GM18511 (cell line): ENCODE data around the gene E4F1.

Experiments
- ATAC-seq: cut with Tn5 transposase; IDR thresholded peaks from one replicate; pipeline ENCODE4 v1.9.1; 2021; ENCODE audit warnings: mild to moderate bottlenecking, moderate library complexity; ENCODE audit not compliant: unreplicated experiment

E4F1 gene

DNA sequence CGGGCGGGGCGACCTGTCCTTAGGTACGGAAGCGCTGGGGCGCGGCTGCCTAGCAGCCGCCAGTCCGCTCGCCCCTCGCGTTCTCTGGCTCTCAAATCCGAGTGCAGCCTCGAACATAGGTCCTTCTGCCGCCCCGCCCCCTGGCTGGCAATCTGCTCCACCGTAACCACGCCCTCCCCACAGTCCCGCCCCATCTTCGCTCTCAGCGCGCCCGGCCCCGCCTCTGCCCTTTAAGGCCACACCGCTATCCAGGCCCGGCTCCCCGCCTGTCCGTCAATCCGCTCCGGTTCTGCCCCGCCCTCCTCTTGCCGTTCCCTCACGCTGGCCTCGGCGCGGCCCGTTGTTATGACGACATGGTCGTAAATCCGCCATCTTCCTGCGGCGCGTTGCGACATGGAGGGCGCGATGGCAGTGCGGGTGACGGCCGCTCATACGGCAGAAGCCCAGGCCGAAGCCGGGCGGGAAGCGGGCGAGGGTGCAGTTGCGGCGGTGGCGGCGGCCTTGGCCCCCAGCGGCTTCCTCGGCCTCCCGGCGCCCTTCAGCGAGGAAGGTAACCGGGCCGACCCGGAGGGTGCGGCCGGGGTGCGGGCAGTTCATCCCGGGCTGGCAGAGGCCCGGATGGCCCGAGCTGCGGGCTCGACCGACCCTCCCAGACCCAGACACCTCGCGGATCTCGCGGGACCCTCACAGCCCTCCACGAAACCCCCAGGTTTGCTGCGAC, at the start of gene E4F1:
TSS of gene E4F1 (plus strand) at position 371 of the 721 bp plus-strand sequence. CDS start at position 394, 23 bp downstream.
- peak; percentile 96 for ATAC-seq

DNA sequence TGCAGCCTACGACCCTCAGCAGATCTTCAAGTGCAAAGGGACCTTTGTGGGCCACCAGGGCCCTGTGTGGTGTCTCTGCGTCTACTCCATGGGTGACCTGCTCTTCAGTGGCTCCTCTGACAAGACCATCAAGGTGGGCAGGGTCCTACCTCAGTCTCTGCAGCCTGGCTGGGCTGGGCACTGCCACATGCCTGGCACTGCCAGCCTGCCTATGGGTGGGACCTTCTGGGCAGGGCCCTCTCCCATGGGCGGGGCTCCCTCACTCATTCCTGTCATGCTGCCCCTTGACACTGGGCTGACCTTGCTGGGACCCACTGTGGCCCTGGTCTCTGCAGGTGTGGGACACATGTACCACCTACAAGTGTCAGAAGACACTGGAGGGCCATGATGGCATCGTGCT, 49.5 kb upstream of the E4F1 start:
- ATAC-seq: no peak

DNA sequence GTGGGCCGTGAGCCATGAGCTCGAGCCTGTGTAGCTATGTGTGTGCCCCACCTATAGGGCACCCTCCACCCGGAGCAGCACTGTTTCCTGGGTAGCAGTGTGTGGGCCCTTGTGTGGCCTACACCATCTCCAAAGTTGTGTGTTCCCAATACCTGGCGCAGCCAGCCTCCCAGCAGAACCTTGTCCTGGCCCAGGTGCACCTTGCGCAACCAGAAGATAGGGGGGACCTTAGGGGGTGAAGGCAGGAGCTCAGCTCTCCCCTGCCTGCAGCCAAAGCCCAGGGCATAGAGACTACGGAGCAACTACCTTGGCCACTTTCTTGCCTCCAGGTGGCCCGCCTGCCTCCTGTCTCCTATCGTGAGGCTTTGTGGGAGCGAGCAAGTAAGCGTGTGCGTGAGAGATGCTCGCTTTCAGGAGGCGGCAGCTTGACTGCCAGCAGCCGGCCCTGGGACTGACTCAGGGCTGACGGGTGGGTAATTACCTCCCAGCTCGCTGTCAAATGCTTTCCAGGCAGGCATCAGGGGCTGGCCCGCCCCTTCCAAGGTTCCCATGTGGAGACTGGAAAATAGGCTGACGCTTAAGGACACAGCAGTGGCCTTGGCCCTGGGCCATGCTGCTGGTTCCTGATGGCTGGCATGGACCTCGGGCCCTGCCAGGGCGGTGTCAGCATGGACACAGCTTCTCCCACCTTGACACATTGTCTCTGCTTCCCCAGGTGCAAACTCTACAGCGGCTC, 48.8 kb upstream of the E4F1 start:
- ATAC-seq: no peak

- ATAC-seq: no peak
Observed at GRCh38 chr16:2175454-2175853, 47.9 kb upstream of the E4F1 start.

- no peak for ATAC-seq
Observed at GRCh38 chr16:2176047-2176446, 47.3 kb upstream of the E4F1 start.

DNA sequence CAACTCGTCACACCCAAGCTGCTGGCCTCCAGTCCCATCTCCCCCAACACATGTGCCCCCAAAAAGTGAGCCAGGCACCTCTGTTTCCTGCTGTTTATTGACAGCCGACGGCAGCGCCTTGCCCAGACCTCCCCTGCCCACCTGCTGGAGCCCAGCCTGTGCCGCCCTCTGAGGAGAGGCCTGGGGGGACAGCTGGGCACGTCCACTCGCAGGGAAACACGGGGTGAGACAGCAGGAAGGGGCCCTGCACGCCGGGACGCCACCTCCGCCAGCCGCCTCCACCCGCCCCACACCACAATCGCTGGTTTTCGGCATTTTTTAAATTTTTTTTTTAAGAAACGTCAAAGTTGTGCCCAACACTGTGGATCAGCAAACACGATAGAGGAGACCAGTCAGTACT, 46.3 kb upstream of the E4F1 start:
- no peak for ATAC-seq

DNA sequence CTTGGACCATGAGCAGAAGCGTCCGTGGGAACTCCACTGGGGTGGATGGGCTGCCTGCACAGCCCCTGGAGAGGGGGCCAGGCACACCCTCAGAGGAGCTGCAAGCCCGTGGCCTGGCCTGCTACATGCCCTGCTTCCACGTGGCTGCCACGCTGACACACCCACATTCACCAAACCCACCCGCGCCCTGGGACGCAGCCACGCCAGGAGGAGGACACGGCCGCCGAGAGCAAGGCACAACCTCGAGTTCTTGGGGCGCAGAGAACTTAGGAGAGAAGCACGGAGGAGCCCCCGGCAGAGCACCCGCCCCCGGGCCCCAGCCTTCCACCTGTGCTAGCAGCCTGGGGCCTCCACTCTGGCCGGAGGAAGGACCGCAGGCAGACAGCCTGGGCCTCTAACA, 45.8 kb upstream of the E4F1 start:
- no peak for ATAC-seq

- ATAC-seq: no peak
Observed at GRCh38 chr16:2178321-2179106, 44.9 kb upstream of the E4F1 start.

DNA sequence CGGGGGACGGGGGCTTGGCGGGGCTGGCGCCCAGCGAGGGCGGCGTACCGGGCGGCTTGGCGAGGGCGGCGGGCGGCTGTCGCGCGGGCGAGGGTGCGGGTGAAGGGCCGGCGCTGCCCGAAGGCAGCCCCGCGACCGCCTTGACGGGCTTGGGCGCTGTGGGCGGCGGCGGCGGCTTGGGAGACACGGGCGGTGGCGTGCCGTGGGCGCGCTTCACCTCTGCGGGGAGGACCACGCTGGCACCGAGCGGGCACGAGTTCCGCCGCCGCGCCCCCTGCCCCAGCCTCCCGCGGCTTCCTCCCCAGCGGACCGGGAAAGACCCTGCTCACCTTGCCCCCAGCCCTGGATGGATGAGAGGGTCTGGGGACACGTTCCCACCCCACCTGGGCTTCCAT, 44.3 kb upstream of the E4F1 start:
- no peak for ATAC-seq

DNA sequence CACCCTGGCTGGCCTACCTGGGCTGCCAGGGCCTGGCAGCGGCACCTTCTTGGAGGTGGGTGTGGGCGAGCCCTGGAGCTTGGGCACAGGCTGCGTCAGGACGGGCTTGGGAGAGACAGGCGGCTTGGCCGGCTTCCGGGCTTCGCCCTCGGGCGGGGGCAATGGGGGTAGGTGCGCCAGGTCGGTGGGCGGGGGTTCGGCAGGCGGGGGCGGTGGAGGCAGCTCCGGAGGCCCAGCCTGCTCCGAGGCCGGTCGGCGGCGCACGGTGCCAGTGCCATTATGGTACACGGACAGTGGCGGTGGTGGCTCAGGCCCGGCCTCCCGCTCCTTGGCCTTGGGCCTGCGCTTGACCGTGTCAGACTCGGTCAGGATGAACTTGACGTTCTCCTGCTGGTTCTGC, 43.8 kb upstream of the E4F1 start:
- ATAC-seq: no peak

GRCh38 chr16:2180461-2180860, 42.9 kb upstream of the E4F1 start:
- ATAC-seq: no peak

GRCh38 chr16:2180962-2181923, 42.1 kb upstream of the E4F1 start:
- ATAC-seq: no peak

- no peak for ATAC-seq
Observed at GRCh38 chr16:2181952-2182351, 41.4 kb upstream of the E4F1 start.

- no peak for ATAC-seq
Observed at GRCh38 chr16:2183671-2184070, 39.7 kb upstream of the E4F1 start.

- ATAC-seq: no peak
Observed at GRCh38 chr16:2184346-2184745, 39.0 kb upstream of the E4F1 start.

DNA sequence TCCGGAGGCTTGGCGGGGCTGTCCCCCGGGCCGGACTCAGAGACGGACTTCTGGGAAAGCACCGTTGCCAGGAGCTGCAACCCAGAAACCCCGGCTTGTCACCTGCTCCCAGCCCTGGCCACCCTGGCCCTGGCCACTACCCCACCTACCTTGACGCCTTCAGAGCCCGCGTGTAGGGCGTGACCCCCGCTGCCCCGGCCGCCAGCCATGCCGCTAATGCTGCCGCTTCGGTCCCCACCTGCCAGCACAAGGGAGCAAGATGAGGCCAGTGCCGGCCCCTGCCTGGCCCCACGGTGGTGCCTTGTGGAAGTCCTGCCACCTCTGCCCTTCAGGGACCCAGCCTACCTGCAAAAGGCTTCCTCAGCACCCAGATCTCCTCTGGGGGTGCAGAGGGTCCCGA, 38.4 kb upstream of the E4F1 start:
- ATAC-seq: no peak

DNA sequence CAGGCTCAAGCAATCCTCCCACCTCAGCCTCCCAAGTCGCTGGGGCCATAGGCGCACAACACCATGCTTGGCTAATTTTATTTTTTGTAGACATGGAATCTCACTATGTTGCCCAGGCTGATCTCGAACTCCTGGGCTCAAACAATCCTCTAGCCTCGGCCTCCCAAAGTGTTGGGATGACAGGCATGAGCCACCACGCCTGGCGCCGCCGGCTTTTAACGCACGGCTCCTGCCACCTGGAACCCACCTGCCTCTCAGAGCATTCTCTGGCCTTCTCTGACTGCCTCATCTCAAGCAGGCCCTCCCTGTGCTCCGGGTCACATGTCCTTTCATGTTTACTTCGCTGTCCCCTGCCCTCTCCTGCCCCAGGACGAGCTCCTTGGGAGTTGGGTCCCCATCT, 37.3 kb upstream of the E4F1 start:
- ATAC-seq: no peak

DNA sequence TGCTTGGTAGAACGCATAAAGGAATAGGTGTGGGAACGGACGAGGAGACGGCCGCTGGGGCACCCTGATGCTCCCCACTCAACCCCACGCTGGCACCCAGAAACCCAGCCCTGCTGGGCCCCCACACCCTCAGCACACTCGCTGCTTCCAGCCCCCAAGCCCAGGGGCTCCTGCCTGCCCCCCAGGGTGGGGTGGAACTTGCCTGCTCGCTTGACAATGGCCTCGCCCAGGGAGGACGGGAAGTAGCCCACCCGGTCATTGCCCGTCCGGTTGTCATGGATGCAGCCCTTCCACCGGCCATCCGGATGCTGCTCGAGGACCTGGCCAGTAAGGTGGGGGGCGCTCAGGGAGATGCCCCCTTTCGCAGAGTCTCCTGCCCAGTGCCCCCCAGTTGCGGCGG, 36.9 kb upstream of the E4F1 start:
- ATAC-seq: no peak

- no peak for ATAC-seq
Observed at GRCh38 chr16:2187212-2187611, 36.2 kb upstream of the E4F1 start.

GRCh38 chr16:2188395-2188794, 35.0 kb upstream of the E4F1 start:
- no peak for ATAC-seq
